H1 (cell line): ENCODE data around the gene CCNY. TPM values are rescaled to one million over a fixed set of nuclear protein-coding genes. Genes with fewer than 3 reads are reported as not detected.

ENCODE experiments used
- BCL11A ChIP-seq, 2 experiments: IDR thresholded peaks; one replicate each; pipeline ENCODE4 v1.6.1; 2011; ENCODE audit warnings: low read depth in 2 of 2, low read length in 2 of 2, mild to moderate bottlenecking in 2 of 2
- HDAC2 ChIP-seq, 2 experiments: fragments of 300-600 bp in 1 of 2; sonication (generic) in 1 of 2; IDR thresholded peaks; 2 replicates each; pipeline ENCODE4 v1.6.1; 2011 to 2012; ENCODE audit warnings: low read depth in 2 of 2, low read length in 2 of 2, mild to moderate bottlenecking in 2 of 2, moderate library complexity in 2 of 2, borderline replicate concordance in 1 of 2, inconsistent platforms in 1 of 2
- KDM1A ChIP-seq: fragments of 200-600, 300-600 bp; sonication (generic); IDR thresholded peaks from 2 replicates; pipeline ENCODE4 v1.7.1; 2016; ENCODE audit warnings: mild to moderate bottlenecking, low read length, borderline replicate concordance
- POU5F1 ChIP-seq: IDR thresholded peaks from 2 replicates; pipeline ENCODE4 v1.6.1; 2011; ENCODE audit warnings: low read depth, mild to moderate bottlenecking, low read length, moderate library complexity
- RNF2 ChIP-seq: fragments of 200-900, 300-1000 bp; sonication (generic); IDR thresholded peaks from 2 replicates; pipeline ENCODE4 v1.7.1; 2016; ENCODE audit warnings: borderline replicate concordance, low read depth, mild to moderate bottlenecking, antibody characterized with exemption, low read length; ENCODE audit not compliant: poor library complexity, severe bottlenecking; ENCODE audit errors: missing control alignments
- SP1 ChIP-seq: IDR thresholded peaks from 2 replicates; pipeline ENCODE4 v1.6.1; 2011; ENCODE audit warnings: low read depth, low read length
- SP4 ChIP-seq: IDR thresholded peaks from 2 replicates; pipeline ENCODE4 v1.6.1; 2012; ENCODE audit warnings: low read length, inconsistent platforms
- SRF ChIP-seq: IDR thresholded peaks from 2 replicates; pipeline ENCODE4 v1.6.1; 2011; ENCODE audit warnings: mild to moderate bottlenecking, low read depth, low read length, moderate library complexity
- TBP ChIP-seq: IDR thresholded peaks from 2 replicates; pipeline ENCODE4 v1.6.1; 2011; ENCODE audit warnings: low read depth, low read length, improper control_type of control experiment
- TCF12 ChIP-seq: IDR thresholded peaks from 2 replicates; pipeline ENCODE4 v1.6.1; 2011; ENCODE audit warnings: low read depth, mild to moderate bottlenecking, low read length
- polyA plus RNA-seq, 7 experiments: library from polyadenylated mRNA; depleted of rRNA in 3 of 7; stranded (reverse) in 5 of 7; unstranded in 2 of 7; fragments of >200 nt in 5 of 7; fragments of 200-250 nt in 2 of 7; gene quantifications; 1 replicate in 5 of 7; 2 replicates in 1 of 7; 4 replicates in 1 of 7; pipeline versions ENCODE4 v1.2.1 to v1.2.3, GENCODE V29; 2011 to 2013; ENCODE audit warnings: missing spikeins in 2 of 7, mixed read lengths in 2 of 7
- total RNA-seq: library from RNA; stranded (reverse); fragmentation: NEBNext Ultra II Directional; extraction: Animal tissue kit (Norgen Biotek cat#: 25700); gene quantifications from 2 replicates; pipeline ENCODE4 v1.2.1, GENCODE V29; 2021
- TF ChIP-seq, protein P1 (sequence below): IDR thresholded peaks from 2 replicates; pipeline ENCODE4 v1.6.1; 2012; ENCODE audit warnings: inconsistent platforms

Gene CCNY
- total and polyA plus RNA-seq, 2 of the 8 experiments (the other 6 are each of a cell fraction or from before 2014, with no cell fraction given), result 25.3 to 68.2 TPM

DNA sequence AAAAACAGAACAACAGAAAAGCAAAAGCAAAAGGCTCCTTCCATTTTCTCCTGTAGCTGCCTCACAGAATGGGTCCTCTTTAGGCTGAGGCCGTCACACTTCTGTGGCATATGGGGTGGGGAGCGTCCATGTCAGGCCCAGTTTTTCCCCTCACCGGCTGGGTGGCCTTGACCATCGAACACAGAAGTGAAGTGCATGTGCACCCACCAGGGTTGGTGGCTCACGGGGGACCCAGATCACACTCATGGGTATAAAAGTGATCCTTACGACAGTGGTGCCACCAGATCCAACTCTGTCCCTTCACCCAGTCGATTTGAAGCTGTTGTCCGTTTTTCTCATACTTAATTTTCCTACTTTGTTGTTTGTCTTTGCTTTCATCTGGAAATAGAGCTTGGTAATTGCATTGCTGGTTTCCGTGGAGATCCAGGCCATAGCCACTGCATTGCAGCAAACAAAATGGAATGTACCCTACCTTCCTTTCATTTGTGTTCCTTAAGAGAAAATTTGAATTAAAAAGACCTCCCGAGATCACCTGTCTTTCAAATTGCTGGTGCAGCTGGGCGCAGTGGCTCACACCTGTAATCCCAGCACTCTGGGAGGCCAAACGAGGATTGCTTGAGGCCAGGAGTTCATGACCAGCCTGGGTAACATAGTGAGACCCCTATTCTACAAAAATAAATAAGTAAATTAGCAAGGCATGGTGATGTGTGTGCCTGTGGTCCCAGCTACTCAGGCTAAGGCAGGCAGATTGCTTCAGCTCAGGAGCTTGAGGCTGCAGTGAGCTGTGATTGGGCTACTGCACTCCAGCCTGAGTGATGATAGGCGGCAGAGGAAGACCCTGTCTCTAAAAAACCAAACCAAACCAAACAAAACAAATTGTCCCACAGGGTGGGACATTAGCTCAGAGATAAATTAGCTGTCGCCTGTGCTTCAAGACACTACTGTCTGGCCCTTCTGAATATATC is 258.1 kb downstream of the CCNY start (continued):
- TF ChIP-seq, protein P1, sequence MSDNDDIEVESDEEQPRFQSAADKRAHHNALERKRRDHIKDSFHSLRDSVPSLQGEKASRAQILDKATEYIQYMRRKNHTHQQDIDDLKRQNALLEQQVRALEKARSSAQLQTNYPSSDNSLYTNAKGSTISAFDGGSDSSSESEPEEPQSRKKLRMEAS, result peak; percentile 51
- TF ChIP-seq POU5F1, result no peak
- no peak for TF ChIP-seq SP4
- TF ChIP-seq TCF12, result peak; percentile 97
- no peak for TF ChIP-seq SP1
- TF ChIP-seq BCL11A (IDR thresholded peaks at IDR 0.05; ENCODE audit: low read depth in 2 of 2, low read length in 2 of 2), result peak in 1 of 2 experiments; percentile 28
- 0 out of 4 replicates have a peak, but pooled peaks of 1 of the 2 experiments have one; percentile 43 for TF ChIP-seq HDAC2 (IDR thresholded peaks at IDR 0.05; ENCODE audit: borderline replicate concordance in 1 of 2, low read depth in 2 of 2, low read length in 2 of 2)
- TF ChIP-seq RNF2, result no peak
- TF ChIP-seq KDM1A, result peak; percentile 56; the same call in 1 of the 2 replicates
- TF ChIP-seq SRF, result no peak
- no peak for TF ChIP-seq TBP
